GM21717 (cell line): ENCODE measurements around the gene EXD2.
"Not testable (repeated sequence)": the region's sequence is repeated elsewhere in the genome, so short reads cannot be mapped to it uniquely, and the experiment has no call there.

Source experiments
- ATAC-seq: cut with Tn5 transposase; IDR thresholded peaks from one replicate; pipeline ENCODE4 v1.9.1; 2021; ENCODE audit warnings: mild to moderate bottlenecking, moderate library complexity; ENCODE audit not compliant: unreplicated experiment

The EXD2 gene

DNA sequence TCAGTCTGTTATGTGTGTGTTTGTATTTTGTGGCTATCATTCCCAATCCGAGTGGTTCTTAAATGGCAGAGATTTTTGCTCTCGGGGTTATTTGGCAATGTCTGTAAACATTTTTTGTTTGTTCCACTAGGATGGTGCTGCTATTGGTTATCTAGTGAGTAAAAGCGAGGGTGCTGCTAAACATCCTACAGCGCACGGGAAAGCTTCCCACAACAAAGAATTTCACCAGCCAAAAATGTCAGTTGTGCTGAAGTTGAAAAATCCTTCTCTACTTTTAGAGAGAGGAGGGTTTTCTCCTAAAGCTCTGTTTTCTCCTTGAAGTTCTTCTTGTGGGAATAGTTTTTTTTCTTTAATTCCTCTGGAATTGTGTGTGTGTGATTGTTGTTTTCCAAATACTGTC, 2.4 kb downstream of the EXD2 start:
- no peak for ATAC-seq

DNA sequence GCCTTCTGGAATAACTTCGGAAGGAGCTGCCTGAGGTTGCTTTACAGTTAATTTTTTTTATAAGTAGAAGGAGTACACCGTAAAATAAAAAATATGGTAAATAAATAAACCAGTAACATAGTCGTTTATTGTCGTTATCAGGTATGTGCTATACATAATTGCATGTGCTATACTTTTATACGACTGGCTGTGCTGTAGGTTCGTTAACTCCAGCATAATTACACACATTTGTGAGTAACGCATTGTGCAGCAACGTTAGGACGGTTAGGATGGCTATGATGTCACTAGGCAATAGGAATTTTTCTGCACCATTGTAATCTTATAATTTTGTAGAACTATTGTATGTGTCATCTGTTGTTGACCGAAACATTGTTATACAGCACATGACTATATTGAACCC, 8.5 kb downstream of the EXD2 start:
- ATAC-seq, result no peak

DNA sequence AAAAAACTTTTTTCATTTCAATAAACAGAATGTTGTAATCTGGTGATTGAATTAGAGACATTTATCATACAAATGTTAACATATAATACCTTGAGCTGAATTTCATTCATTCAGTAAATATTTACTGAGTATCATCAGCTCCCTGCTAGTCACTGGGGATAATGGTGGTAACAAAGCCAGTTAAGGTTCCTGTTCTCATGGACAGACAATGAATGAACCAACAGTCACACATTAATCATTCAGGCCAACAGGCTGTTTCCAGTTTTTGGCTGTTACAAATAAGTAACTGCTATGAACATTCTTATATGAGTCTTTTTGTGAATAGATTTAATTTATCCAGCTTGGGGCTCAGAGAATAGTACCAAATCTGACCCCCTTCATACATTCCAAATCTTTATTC, 13.5 kb downstream of the EXD2 start:
- ATAC-seq, result no peak

DNA sequence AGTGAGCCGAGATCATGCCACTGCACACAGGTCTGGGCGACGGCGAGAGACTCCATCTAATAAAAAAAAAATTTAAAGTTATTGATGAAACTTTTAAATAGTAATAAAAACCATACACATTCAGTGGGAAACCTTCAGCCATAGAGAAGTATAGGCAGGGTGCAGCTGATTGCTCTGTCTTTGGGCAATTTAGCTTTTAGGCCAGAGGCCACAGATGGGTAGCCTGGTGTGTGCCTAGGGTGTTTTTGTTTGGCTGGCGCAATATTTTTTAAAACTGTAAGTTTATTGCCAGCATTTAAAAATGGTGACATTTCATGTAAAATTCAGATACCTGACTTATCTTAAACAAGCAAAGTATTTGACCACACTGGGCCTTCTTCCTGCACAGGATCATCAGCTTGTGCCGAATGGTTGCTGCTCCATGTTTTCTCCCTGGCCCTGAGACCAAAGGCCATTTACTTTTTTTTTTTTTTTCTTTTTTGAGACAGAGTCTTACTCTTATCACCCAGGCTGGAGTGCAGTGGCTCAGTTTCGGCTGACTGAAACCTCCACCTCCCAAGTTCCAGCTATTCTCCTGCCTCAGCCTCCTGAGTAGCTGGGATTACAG, 16.2 kb downstream of the EXD2 start:
- no peak for ATAC-seq

DNA sequence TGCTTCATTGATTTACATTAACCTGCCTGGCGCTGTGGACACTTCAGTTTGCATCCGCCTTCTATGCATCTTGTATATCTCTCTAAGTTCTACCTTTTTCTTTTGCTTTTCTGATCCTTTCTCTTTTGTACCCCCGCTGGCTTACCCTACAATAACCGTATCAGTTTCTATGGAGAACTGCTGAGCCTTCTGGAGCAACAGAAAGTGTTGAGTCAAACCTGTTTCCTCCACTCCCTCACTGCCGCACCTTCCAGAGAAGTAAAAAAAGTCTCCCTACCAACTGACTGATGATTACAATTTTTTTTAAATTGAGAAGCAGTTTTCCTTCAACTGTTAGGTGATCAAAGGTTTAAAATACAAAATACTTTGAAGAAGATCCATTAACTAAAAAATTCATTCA, 17.4 kb downstream of the EXD2 start:
- ATAC-seq, result no peak

DNA sequence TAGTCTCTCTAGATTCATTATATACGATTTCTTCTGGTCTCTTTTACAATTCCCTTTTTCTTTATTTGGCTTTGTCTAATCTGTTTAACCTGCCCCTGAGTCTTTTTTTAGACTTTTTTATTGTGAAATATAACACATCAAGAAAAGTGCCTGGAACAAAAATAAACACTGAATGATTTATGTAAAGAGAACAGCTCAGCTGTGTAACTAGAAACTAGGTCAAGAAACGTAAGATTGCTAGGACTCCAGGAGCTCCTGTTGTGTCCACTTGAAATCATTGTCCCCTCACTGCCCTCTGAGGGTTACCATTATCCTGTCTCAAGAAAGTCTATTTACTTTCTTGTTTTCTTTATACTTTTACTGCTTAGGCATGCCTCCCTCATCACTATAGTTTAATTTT, 23.1 kb downstream of the EXD2 start:
- no peak for ATAC-seq

DNA sequence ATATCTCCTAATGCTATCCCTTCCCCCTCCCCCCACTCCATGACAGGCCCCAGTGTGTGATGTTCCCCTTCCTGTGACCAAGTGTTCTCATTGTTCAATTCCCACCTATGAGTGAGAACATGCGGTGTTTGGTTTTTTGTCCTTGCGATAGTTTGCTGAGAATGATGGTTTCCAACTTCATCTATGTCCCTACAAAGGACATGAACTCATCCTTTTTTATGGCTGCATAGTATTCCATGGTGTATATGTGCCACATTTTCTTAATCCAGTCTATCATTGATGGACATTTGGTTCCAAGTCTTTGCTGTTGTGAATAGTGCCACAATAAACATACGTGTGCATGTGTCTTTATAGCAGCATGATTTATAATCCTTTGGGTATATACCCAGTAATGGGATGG, 26.4 kb downstream of the EXD2 start:
- not testable (repeated sequence) for ATAC-seq

DNA sequence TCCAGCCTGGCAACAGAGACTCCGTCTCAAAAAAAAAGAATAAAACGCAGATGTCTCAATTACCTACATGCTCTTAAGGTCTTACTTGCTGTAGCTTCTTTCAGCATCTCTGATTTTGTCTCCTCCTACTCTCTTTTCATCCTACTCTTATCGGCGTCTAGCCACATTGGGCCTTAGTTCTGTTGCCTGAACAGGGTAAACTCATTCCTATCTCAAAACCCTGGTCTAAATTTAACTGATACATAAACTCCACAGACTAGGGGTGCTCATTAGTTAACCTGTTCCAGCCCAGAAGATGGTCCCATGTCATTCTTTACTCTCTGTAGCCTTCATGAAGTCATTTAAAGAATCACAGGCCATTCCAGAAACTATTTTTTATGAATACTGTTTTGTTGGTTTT, 33.6 kb downstream of the EXD2 start:
- ATAC-seq, result no peak

DNA sequence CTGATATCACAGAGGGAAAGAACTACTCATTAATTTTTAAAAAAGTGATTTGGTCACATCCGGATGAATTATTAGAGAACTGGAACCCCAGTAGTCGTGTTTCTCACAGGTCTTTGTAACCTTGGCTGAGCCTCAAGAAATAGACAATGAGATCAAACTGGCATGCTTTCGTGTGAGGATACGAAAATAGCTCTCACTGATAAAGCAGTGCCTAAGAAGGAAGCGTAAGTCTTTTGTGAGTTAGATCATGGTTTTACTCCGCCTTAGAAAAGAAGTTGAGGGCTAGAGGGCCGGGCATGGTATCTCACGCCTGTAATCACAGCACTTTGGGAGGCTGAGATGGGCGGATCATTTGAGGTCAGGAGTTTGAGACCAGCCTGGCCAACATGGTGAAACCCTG, 34.9 kb downstream of the EXD2 start:
- ATAC-seq, result no peak

DNA sequence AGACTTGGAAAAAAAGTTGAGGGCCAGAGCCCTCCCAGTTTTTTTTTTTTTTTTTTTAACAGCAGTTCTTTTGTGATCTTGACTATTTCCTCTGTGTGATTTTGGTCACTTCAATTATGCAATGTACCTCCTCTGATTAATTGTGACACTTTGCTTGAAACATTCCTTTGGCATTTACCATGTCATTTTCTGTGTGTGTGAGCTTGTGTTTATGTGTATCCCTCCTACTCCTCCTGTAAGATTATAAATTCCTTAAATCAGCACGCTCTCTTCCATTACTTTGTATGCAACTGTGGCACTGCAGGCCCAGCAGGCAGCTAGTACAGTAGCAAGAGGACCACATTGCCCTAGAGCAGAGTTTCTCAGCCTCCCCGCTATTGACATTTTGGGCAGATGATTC, 35.4 kb downstream of the EXD2 start:
- no peak for ATAC-seq

DNA sequence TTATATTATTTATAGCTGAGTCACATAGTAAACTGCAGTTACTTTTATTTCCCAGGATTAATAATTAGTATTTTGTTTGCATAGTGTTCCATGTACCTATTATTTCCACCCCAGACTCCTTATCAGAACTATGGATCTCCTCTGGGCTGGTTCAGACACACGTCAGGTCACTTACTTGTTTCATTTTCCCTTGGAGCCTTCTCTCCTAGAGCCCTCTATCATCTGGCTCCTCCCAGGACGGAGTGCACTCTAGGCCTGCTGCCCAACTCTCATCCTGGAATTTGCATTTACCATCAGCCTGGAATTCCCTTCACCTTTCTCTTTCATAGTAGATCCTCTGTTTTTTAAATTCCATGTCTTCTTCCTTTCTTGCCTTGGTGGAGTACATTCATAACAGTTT, 40.2 kb downstream of the EXD2 start:
- no peak for ATAC-seq

DNA sequence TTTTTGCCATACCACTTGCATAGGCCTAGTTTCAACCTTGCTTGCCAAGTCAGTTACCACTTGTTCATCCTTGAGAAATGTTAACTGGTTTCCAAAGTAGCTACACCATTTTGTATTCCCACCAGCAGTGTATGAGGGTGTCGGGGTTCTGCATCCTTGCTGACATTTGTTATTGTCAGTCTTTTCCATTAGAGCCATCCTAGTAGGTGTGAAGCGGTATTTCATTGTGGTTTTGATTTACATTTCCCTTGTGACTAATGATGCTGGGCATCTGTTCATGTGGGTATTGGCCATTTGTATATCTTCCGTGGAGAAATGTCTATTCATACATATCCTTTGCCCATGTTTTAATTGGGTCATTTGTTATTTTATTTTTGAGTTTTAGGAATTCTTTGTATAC, 41.1 kb downstream of the EXD2 start:
- ATAC-seq, result no peak

DNA sequence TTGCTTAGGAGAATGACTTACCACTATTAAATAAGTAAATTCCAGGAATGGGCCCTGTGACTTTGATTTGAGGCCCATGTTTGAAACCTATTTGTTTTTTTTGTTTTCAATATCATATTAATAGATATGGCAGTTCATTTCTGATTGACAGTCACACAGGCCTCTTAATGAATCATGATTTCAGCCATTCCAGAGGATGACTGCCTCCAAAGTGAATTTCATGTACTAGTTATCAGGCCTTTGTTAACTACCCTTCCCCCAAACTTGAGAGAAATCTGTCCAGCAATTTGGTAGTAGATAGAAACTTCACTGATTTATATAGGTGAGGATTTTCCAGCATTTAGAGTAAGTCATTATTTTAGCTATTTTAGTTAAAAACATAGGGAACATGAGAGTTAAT, 42.8 kb downstream of the EXD2 start:
- no peak for ATAC-seq

DNA sequence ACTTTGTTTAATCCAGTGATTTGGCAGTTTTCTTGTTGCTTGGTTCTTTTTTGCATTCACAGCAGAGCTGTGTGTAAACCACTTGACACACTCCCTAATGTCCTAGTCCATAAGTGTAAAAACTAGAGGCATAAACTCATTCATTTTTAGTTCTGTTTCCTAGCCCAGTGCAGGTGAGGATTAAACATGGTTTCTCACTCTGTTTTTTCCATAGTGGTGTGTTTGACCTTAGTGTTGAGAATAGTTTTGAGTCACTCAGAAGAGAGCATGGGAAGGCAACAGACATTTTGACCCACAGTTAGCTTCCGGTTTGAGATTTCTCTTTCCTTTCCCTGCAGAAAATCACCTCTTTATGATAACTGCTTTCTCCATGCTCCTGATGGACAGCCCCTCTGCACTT, 44.4 kb downstream of the EXD2 start:
- no peak for ATAC-seq

DNA sequence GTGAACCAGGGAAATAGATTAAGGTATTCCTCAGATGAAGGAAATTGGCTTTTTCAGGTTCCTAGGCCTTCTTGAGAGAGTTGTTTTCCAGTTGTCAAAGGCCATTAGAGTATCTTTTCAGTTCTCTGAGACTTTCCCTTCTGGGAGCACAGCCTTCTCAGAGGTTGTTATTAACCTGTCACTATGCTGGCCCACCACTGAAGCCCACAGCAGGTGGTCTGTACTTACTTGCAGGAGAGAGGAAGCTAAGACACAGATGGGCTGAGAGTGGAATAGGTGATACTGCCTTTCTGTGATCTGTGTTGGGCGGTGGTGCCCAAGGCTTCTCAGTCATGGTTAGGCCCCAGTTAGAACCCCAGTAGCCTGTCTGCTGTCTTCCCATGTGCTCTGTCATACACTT, 45.8 kb downstream of the EXD2 start:
- no peak for ATAC-seq

DNA sequence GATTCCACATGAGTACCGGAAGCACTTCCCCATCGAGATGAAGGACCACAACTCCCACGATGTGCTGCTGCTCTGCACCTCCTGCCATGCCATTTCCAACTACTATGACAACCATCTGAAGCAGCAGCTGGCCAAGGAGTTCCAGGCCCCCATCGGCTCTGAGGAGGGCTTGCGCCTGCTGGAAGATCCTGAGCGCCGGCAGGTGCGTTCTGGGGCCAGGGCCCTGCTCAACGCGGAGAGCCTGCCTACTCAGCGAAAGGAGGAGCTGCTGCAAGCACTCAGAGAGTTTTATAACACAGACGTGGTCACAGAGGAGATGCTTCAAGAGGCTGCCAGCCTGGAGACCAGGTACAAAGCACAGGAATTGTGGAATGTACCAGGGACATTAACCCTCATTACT, 46.3 kb downstream of the EXD2 start:
- no peak for ATAC-seq

DNA sequence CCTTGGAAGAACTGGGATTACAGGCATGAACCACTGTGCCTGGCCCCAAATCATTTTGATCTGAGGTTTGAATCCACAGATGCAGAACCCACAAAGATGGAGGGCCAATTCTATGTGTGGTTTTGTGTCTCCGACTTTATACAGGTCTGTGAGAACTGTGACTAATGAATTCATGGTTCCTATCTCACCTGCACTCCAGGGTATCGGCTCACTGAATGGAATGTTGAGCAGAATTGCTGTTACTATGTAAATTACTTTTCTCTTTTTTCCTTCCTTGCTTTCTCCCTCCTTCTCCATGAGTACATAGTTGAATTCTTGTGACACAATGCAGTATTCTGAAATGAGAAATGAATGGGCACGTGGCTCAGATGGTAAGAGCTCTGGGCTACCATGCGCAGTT, 47.6 kb downstream of the EXD2 start:
- ATAC-seq, result no peak

DNA sequence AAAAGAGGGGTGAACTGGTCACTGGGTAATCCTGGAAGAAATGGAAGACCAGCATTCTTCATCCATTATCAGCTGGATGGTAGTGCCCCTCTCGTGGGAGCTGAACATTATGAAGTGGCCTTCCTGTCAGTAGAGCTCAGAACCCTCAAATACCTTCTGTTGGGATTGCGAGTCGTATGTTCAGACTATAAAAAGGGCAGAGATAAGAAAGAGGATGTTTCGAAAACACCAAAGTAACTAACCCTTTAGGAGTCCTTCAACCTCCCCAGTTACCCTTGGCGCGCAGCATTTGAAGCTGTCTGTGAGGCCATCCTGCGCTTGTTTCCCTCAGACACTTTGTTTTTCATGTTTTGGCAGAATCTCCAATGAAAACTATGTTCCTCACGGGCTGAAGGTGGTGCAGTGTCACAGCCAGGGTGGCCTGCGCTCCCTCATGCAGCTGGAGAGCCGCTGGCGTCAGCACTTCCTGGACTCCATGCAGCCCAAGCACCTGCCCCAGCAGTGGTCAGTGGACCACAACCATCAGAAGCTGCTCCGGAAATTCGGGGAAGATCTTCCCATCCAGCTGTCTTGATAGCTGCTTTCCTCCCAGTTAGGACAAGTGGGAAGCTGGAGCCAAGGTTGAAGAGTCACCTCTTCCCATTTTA, 49.4 kb downstream of the EXD2 start:
- no peak for ATAC-seq

DNA sequence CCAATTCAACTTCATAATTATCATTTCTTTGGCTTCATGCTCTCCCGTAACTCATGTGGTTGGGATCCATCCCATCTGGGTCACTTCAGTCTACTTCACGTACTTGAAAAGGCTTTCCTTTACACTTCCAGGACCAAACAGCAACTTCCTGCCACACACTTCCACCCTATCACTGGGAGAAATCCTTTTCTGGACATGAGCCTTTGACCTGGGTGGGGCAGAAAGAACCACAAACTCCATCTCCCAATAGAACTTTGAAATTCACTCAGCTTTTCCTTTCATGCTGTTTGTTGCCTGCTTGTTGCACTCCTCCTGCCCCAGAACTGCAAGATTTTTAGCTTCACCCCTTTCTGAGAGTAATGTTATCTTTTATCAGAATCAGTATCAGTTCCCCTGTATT, 50.3 kb downstream of the EXD2 start:
- no peak for ATAC-seq

DNA sequence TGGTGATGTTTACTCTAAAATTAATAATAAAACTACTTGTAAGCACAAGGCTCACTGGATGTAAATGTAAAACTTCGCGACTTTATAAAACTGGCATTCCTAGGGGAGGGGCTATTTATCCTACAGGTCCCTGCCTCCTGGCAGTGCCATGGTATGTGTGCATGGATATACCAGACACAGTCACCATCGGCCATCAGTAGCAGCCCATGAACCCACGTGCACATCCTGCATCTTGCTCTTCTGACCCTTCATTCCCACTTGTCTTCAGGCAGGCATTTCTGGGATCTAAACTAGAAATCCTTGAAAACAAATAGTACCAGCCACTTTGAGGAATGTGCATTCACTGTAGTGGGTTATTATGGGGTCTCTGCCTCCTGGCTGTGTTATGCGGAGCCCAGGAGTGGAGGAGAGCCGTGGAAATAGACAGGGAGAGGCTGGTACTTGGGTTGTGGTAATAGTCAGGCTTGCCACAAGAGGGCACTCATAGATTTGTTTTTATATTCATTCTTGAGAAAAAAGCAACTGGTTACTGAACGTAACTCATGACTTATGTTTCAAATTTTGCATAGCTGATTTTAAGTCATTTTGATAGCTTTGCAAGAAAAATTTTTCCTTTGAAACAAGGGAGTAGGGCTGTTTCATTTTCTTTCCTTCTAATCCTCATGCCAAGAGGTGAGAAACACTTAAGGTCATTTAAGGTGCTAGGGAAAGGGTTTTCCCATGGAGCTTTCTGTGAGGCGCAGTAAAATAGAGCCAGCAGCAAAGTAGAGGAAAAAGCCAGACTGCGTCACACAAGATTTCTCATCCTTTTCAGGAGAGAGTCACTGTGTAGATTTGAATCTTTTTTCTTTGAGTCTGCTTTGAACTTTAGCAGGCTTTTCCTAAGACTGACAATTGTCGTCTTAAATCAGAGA, 51.3 kb downstream of the EXD2 start:
- ATAC-seq, result no peak

DNA sequence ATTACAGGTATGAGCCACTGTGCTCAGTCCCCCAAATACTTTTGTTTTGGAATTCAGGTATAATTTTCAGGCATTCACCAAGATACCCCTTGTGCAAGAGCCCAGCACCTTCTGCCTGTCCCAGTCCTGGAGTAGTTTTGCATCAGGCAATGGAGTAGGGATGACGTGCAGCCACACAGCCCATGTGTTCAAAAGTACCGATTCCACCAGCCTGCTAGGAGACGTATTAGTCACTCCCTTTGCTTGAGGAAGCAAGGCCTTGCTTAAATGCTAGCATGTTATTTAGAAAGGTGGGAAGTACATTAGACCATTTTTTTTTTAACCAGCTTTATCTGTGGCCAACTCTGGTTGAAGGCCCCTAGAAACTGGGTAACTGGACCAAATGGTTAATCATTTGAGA, 53.6 kb downstream of the EXD2 start:
- ATAC-seq, result no peak

DNA sequence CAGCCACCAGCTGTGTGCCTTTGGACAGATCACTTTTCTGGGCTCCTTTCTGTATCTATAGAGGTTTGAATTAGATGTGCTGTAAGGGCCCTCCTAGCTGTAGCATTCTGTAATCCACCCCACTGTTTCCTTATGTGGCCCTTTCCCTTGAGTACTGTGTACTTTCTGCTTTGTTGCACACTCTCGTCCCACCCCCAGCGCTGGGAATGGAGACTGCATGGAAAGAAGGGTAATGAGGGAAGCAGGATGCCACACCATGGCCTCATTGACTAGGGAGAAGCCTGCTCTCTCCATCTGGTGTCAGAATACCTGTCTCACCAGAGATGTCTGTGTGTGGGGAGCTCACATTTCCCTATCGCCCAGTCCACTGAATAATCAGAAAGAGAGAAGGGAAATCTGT, 55.0 kb downstream of the EXD2 start:
- ATAC-seq, result no peak
